Testis (tissue), 3 donors: Measurements from ENCODE around the gene MAP7D1. TPM values are rescaled to one million over a fixed set of nuclear protein-coding genes. Genes with fewer than 3 reads are reported as not detected.
A peak's percentile ranks its signal among the peaks of the same experiment; 100 is the strongest.

Experiments
- DNase-seq: peaks from one replicate; pipeline ENCODE4 v3.0.0-alpha.2; 2019
- H3K27ac ChIP-seq, 2 donors: fragments of 200-600 bp; sonication (generic); one replicate each; pipeline ENCODE4 v1.5.1; 2019
- H3K27me3 ChIP-seq: fragments of 200-600 bp; sonication (generic); one replicate; pipeline ENCODE4 v1.5.1; 2019
- H3K36me3 ChIP-seq: fragments of 200-600 bp; sonication (generic); one replicate; pipeline ENCODE4 v1.5.1; 2017; ENCODE audit warnings: low read depth; ENCODE audit errors: missing control alignments
- H3K4me1 ChIP-seq: fragments of 200-600 bp; sonication (generic); one replicate; pipeline ENCODE4 v1.5.1; 2019
- H3K4me3 ChIP-seq, 2 donors: fragments of 200-600 bp; sonication (generic); one replicate each; pipeline ENCODE4 v1.5.1; 2017 to 2019
- H3K9me3 ChIP-seq: fragments of 200-600 bp; sonication (generic); one replicate; pipeline ENCODE4 v1.5.1; 2017
- CTCF ChIP-seq, 3 experiments: fragments of 450-650 bp in 2 of 3; fragments of 200-600 bp in 1 of 3; sonication (generic) in 1 of 3; IDR thresholded peaks; one replicate each; pipeline ENCODE4 v1.5.1; 2016 to 2019; ENCODE audit warnings: antibody characterized with exemption in 3 of 3, mild to moderate bottlenecking in 2 of 3, moderate library complexity in 1 of 3
- POLR2A ChIP-seq: fragments of 450-650 bp; IDR thresholded peaks from one replicate; pipeline ENCODE4 v1.6.1; 2017; ENCODE audit warnings: antibody characterized with exemption, mild to moderate bottlenecking, moderate library complexity
- WGBS, 2 donors: methylation state at CpG; one replicate each; pipeline ENCODE4 v1.1.5; 2018; 5-methylcytosine and 5-hydroxymethylcytosine counted together
- intact Hi-C: fragments of 100-400 bp; cut with DNase I; formaldehyde crosslinking; loops from one replicate; pipeline ENCODE4 v1.15.1; 2023; ENCODE audit warnings: low total_unique reads
- polyA plus RNA-seq: library from polyadenylated mRNA; stranded (reverse); fragments of 350-450 nt; fragmentation: Illumina TruSeq; extraction: RNeasy Lipid Tissue Mini Kit (QIAGEN cat#74804); gene quantifications from one replicate; pipeline ENCODE4 v1.2.3, GENCODE V29; 2014; ENCODE audit warnings: low read depth, low replicate concordance; ENCODE audit not compliant: insufficient read depth
- total RNA-seq, 2 donors: library from RNA; depleted of rRNA; stranded (reverse); fragments of >200 nt; gene quantifications; one replicate each; pipeline ENCODE4 v1.2.3, GENCODE V29; 2016

MAP7D1 gene
- total and polyA plus RNA-seq, 3 donors from 2014 or later = 45.4 to 59.6 (median 50.2) TPM

GRCh38 chr1:36153476-36153875 lies 2.5 kb upstream of the MAP7D1 start:
- WGBS, 2 donors = 93 to 94% methylated on average over 6 of the region's 6 CpGs
- no peak overlapping the region for H3K27ac ChIP-seq
- intact Hi-C loops = loop anchor here (10.0 kb wide), 1 partner anchor 131 kb away; no protein-coding TSS in a partner anchor
- DNase-seq = no peak
- no peaks in the 10 kb centered on the region for H3K9me3 ChIP-seq
- H3K36me3 ChIP-seq = no peaks in the 10 kb centered on the region
- no peaks in the 10 kb centered on the region for H3K27me3 ChIP-seq
- H3K4me3 ChIP-seq = no peak overlapping the region
- TF ChIP-seq POLR2A = no peak
- TF ChIP-seq CTCF (IDR thresholded peaks at IDR 0.05) = no peak
- H3K4me1 ChIP-seq = peaks cover 53% of the 10 kb centered on the region

- Histone ChIP-seq H3K27ac (no peak overlapping the region), H3K9me3 (no peaks in the 10 kb centered on the region)
- intact Hi-C loops = loop anchor here (10.0 kb wide), 1 partner anchor 130 kb away; no protein-coding TSS in a partner anchor
Observed at GRCh38 chr1:36154335-36154734, 1.6 kb upstream of the MAP7D1 start.

GRCh38 chr1:36154765-36155407 lies 1.1 kb upstream of the MAP7D1 start:
- DNase-seq = no peak
- Histone ChIP-seq H3K27me3 (no peaks in the 10 kb centered on the region), H3K4me3 (peak overlapping the region; percentile 93 to 100), H3K4me1 (peaks cover 59% of the 10 kb centered on the region), H3K27ac (peak overlapping the region; percentile 97 to 99), H3K9me3 (no peaks in the 10 kb centered on the region), H3K36me3 (no peaks in the 10 kb centered on the region)
- WGBS, 2 donors = 26 to 32% methylated on average over 5 to 6 of the region's 6 CpGs
- intact Hi-C loops = loop anchor here (10.0 kb wide), 1 partner anchor 130 kb away; no protein-coding TSS in a partner anchor
- TF ChIP-seq POLR2A = no peak
- TF ChIP-seq CTCF (IDR thresholded peaks at IDR 0.05) = no peak

More at GRCh38 chr1:36154335-36154734, 1.6 kb upstream of the MAP7D1 start:
- no peak for DNase-seq
- Histone ChIP-seq H3K4me3 (no peak overlapping the region), H3K36me3 (no peaks in the 10 kb centered on the region), H3K4me1 (peaks cover 55% of the 10 kb centered on the region), H3K27me3 (no peaks in the 10 kb centered on the region)
- 72 to 88% methylated on average over 6 of the region's 6 CpGs for WGBS, 2 donors
- TF ChIP-seq POLR2A (no peak), CTCF (IDR thresholded peaks at IDR 0.05) (no peak)

GRCh38 chr1:36156329-36157114 lies 562 bp downstream of the MAP7D1 start:
- Histone ChIP-seq H3K27ac (peak overlapping the region; percentile 92 to 99), H3K36me3 (no peaks in the 10 kb centered on the region), H3K9me3 (no peaks in the 10 kb centered on the region), H3K27me3 (no peaks in the 10 kb centered on the region), H3K4me1 (peaks cover 56% of the 10 kb centered on the region), H3K4me3 (peak overlapping the region; percentile 93 to 100)
- TF ChIP-seq POLR2A (no peak), CTCF (IDR thresholded peaks at IDR 0.05) (no peak)
- WGBS, 2 donors = 0 to 1% methylated on average over 9 to 41 of the region's 69 CpGs
- intact Hi-C loops = loop anchor here (10.0 kb wide), 1 partner anchor 128 kb away; no protein-coding TSS in a partner anchor
- peak; percentile 69 for DNase-seq
